ENCODE results near the gene DNMT3A. TPM values are rescaled to one million over a fixed set of nuclear protein-coding genes. Genes with fewer than 3 reads are reported as not detected.

Gene DNMT3A
- total and polyA plus RNA-seq, 2 donors (not counting 1 experiment from before 2014, with no cell fraction given), result 8.9 to 24.5 TPM

DNA sequence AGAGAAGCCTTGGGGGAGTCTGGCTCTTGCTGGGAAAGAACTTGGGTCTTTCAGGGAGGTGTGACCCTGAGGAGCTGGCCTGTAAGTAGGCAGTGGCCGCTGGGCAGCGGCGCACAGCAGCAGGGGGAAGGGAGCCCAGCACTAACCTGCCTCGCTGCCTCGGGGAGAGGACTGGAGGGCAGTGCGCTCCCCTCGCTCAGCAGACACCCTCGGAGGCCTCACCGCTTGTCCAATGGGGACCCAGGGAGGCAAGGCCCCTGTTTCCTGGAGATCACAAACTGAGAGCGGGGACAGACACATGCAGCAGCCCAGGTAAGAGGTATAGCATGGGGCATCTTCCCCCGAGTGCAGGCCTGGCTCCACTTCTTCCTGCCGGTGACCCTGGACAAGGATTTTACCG lies 3.3 kb downstream of the DNMT3A start:
- H3K9ac ChIP-seq (ENCODE audit: low read length), result no peak overlapping the region
- Mint-ChIP-seq H3K27ac (peak overlapping the region; percentile 46), H3K4me3 (peak overlapping the region; percentile 78), H3K4me1 (peaks cover 48% of the 10 kb centered on the region), H3K27me3 (no peaks in the 10 kb centered on the region), H3K9me3 (ENCODE audit: insufficient read depth) (no peaks in the 10 kb centered on the region)
- H3K4me1 ChIP-seq (ENCODE audit: control insufficient read depth in 2 of 2, insufficient read depth in 2 of 2, low read length in 2 of 2), result peaks cover 21 to 31% of the 10 kb centered on the region in 2 donors
- no peak overlapping the region for H3K4me3 ChIP-seq (ENCODE audit: control extremely low read depth in 1 of 5, extremely low read depth in 1 of 5, insufficient read depth in 1 of 5, low read depth in 2 of 5, low read length in 4 of 5)
- H3K36me3 ChIP-seq (replicated peaks in 1 of 2; ENCODE audit: control extremely low read depth in 1 of 2, control insufficient read depth in 1 of 2, extremely low read depth in 1 of 2, insufficient read depth in 2 of 2, low read length in 1 of 2), result peaks cover 0 to 2% of the 10 kb centered on the region in 2 experiments
- no peak for DNase-seq
- H3K9me3 ChIP-seq (ENCODE audit: control extremely low read depth in 1 of 3, control insufficient read depth in 2 of 3, insufficient read depth in 1 of 3, low read length in 2 of 3), result no peaks in the 10 kb centered on the region
- H2AFZ ChIP-seq (ENCODE audit: insufficient read depth, low read depth, low read length, poor library complexity, severe bottlenecking), result no peak overlapping the region
- peaks cover 59% of the 10 kb centered on the region for H4K20me1 ChIP-seq (ENCODE audit: control insufficient read depth, insufficient read depth, low read length, poor library complexity, severe bottlenecking)
- POLR2A ChIA-PET, result interaction anchor here (0.6 kb wide), 1 partner anchor 16 kb away, joined by 7 read pairs; no protein-coding TSS in a partner anchor
- peaks cover 0 to 4% (median 1%) of the 10 kb centered on the region in 4 experiments for H3K27me3 ChIP-seq (replicated peaks in 1 of 4; ENCODE audit: control extremely low read depth in 1 of 4, control insufficient read depth in 3 of 4, insufficient read depth in 4 of 4, low read length in 3 of 4)
- H3K4me2 ChIP-seq (replicated peaks; ENCODE audit: low read depth, low read length, poor library complexity, severe bottlenecking), result no peak overlapping the region
- H3K27ac ChIP-seq (ENCODE audit: low read length in 2 of 2), result no peak overlapping the region
- intact Hi-C loops (cut with micrococcal nuclease), result no loop called here
- TF ChIP-seq, protein P1, sequence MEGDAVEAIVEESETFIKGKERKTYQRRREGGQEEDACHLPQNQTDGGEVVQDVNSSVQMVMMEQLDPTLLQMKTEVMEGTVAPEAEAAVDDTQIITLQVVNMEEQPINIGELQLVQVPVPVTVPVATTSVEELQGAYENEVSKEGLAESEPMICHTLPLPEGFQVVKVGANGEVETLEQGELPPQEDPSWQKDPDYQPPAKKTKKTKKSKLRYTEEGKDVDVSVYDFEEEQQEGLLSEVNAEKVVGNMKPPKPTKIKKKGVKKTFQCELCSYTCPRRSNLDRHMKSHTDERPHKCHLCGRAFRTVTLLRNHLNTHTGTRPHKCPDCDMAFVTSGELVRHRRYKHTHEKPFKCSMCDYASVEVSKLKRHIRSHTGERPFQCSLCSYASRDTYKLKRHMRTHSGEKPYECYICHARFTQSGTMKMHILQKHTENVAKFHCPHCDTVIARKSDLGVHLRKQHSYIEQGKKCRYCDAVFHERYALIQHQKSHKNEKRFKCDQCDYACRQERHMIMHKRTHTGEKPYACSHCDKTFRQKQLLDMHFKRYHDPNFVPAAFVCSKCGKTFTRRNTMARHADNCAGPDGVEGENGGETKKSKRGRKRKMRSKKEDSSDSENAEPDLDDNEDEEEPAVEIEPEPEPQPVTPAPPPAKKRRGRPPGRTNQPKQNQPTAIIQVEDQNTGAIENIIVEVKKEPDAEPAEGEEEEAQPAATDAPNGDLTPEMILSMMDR (IDR thresholded peaks at IDR 0.05), result no peak
- no peak for TF ChIP-seq EZH2 (IDR thresholded peaks at IDR 0.05; ENCODE audit: borderline replicate concordance, insufficient read depth, low read depth, low read length, poor library complexity, severe bottlenecking)
- CTCF ChIA-PET, result interaction anchor here (1.0 to 2.5 kb wide), 2 partner anchors 24 to 38 kb away, joined by 3 to 7 read pairs; no protein-coding TSS in a partner anchor
- WGBS (ENCODE audit: insufficient coverage), result 99% methylated on average over 11 of the region's 13 CpGs
- H3K79me2 ChIP-seq (ENCODE audit: control insufficient read depth, insufficient read depth, low read length), result peaks cover 40% of the 10 kb centered on the region
- ATAC-seq (ENCODE audit: low read depth), result no peak

DNA sequence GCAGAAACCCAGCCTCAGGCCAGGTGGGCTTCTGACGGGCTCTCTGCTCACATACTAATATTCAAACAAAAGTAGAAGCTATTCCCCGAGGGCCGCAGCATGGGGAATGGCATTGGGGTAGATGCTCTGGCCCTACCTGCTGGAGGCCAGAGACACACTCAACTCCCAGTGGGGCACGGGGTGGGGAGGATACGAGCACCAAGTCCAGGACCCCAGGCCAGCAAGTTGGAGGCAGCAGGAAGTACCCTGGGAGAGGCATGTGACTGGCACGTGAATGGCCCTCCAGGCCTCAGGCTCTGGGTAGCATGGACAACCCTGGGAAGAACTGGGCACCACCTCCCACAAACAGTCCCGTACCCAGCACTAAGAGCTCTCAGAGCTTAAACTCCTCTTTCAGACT lies 3.8 kb downstream of the DNMT3A start:
- no peak for TF ChIP-seq EZH2 (IDR thresholded peaks at IDR 0.05; ENCODE audit: borderline replicate concordance, insufficient read depth, low read depth, low read length, poor library complexity, severe bottlenecking)
- TF ChIP-seq, protein P1 (IDR thresholded peaks at IDR 0.05), result no peak
- intact Hi-C loops (cut with micrococcal nuclease), result no loop called here
- Mint-ChIP-seq H3K27ac (no peak overlapping the region), H3K9me3 (ENCODE audit: insufficient read depth) (no peaks in the 10 kb centered on the region), H3K4me1 (peaks cover 50% of the 10 kb centered on the region), H3K27me3 (no peaks in the 10 kb centered on the region), H3K4me3 (no peak overlapping the region)
- H4K20me1 ChIP-seq (ENCODE audit: control insufficient read depth, insufficient read depth, low read length, poor library complexity, severe bottlenecking), result peaks cover 55% of the 10 kb centered on the region
- H3K9me3 ChIP-seq (ENCODE audit: control extremely low read depth in 1 of 3, control insufficient read depth in 2 of 3, insufficient read depth in 1 of 3, low read length in 2 of 3), result no peaks in the 10 kb centered on the region
- no peak overlapping the region for H3K9ac ChIP-seq (ENCODE audit: low read length)
- no peaks in the 10 kb centered on the region for H3K27me3 ChIP-seq (replicated peaks in 1 of 4; ENCODE audit: control extremely low read depth in 1 of 4, control insufficient read depth in 3 of 4, insufficient read depth in 4 of 4, low read length in 3 of 4)
- no peak overlapping the region for H3K4me3 ChIP-seq (ENCODE audit: control extremely low read depth in 1 of 5, extremely low read depth in 1 of 5, insufficient read depth in 1 of 5, low read depth in 2 of 5, low read length in 4 of 5)
- ChIA-PET POLR2A (interaction anchor here (0.6 kb wide), 1 partner anchor 15 kb away, joined by 7 read pairs; no protein-coding TSS in a partner anchor), CTCF (interaction anchor here (2.5 kb wide), 1 partner anchor 24 kb away, joined by 7 read pairs; no protein-coding TSS in a partner anchor)
- 78% methylated on average over 3 of the region's 7 CpGs for WGBS (ENCODE audit: insufficient coverage)
- H3K27ac ChIP-seq (ENCODE audit: low read length in 2 of 2), result no peak overlapping the region
- ATAC-seq (ENCODE audit: low read depth), result no peak
- peaks cover 21 to 29% of the 10 kb centered on the region in 2 donors for H3K4me1 ChIP-seq (ENCODE audit: control insufficient read depth in 2 of 2, insufficient read depth in 2 of 2, low read length in 2 of 2)
- H3K4me2 ChIP-seq (replicated peaks; ENCODE audit: low read depth, low read length, poor library complexity, severe bottlenecking), result no peak overlapping the region
- DNase-seq, result no peak
- H3K36me3 ChIP-seq (replicated peaks in 1 of 2; ENCODE audit: control extremely low read depth in 1 of 2, control insufficient read depth in 1 of 2, extremely low read depth in 1 of 2, insufficient read depth in 2 of 2, low read length in 1 of 2), result peaks cover 0 to 2% of the 10 kb centered on the region in 2 experiments
- peaks cover 40% of the 10 kb centered on the region for H3K79me2 ChIP-seq (ENCODE audit: control insufficient read depth, insufficient read depth, low read length)
- H2AFZ ChIP-seq (ENCODE audit: insufficient read depth, low read depth, low read length, poor library complexity, severe bottlenecking), result no peak overlapping the region

All from B cell (primary cell).